ENCODE measurements around the gene PVALB.
A peak's percentile ranks its signal among the peaks of the same experiment; 100 is the strongest.
"Not testable (repeated sequence)": the region's sequence is repeated elsewhere in the genome, so short reads cannot be mapped to it uniquely, and the experiment has no call there.

The PVALB gene

DNA sequence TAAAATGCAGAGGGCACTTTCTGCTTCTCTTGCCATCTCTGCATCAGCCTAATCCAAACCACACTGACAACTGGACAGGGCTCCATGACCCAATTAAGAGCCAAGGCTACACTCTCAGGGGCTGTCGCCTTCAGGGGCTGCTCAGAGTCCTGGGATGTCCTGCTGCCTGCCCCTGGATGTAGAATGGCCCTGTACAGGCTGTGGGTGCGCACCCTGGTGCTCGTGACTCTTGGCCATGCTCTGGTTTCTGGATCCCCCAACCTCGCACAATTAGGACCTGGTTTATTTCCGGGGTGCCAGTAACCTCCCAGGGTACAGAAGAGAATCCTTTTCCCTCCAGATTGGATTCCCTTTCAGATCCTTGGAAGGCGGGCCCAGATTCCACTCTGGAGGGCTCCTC is 52.2 kb downstream of the PVALB start:
- no peak for DNase-seq (ENCODE audit: low read depth, low spot score)
- H3K4me3 ChIP-seq (ENCODE audit: low read length) = no peak overlapping the region

GRCh38 chr22:36764060-36764459 is 52.8 kb downstream of the PVALB start:
- DNase-seq (ENCODE audit: low read depth, low spot score) = no peak
- H3K4me3 ChIP-seq (ENCODE audit: low read length) = no peak overlapping the region

GRCh38 chr22:36763576-36763975 is 53.3 kb downstream of the PVALB start:
- H3K4me3 ChIP-seq (ENCODE audit: low read length) = no peak overlapping the region
- no peak for DNase-seq (ENCODE audit: low read depth, low spot score)

DNA sequence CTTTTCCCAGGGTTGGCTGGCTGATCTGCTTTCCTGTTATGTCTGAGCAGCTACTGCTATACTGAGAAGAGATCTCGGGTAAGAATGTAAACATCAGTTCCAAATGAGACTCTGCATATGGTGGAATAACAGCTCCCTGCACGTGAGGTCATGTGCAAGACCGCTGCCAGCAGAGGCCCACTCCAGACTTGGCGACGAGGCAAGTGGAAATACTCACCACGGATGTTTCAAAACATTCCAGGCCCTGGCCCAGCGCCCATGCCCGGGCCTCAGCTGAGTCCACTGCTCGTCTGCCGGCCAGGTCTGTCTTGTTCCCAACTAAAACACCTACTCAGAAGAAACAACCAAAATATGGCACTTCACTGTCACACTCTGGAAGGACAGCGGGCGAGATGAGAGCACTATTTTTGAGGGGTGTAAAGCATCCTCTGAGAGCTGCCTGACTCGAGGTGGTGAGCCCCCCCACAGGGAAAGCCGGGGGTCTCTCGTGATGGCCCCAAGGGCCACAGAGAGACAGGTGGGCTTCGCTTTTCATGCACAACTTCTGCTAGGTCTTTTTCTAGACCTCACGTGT is 54.1 kb downstream of the PVALB start:
- no peak for DNase-seq (ENCODE audit: low read depth, low spot score)
- H3K4me3 ChIP-seq (ENCODE audit: low read length) = no peak overlapping the region

DNA sequence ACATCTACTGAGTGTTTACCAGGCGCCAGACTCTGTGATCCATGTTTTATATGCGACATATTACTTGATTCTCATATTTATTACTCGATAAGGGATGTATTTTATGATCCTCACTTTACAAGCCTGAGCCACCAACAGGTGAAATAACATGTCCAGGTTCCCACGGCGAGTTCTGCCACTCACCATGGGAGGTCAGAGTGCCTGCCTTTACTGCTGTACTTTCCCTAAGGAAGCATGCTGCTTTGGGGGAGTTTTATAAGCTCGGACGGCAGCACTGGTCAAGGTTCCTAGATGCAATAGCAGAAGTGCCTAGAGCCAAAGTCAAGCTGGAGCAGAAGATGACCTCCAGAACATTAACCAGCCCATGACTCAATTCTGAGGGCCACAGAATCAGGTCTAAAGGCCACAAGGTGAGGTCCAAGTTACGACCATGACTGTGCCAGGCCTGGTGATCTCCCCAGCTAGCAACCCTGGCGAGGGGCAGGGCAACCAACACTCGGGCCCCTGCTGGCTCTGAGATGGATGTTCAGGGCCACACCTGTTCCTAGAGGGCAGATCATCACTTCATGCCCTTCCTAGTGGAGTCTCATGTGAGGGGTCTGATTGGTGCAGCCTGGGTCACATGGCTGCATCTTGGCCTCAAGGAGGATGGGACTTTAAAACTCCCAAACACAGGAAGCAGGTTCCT is 55.1 kb downstream of the PVALB start:
- no peak for DNase-seq (ENCODE audit: low read depth, low spot score)
- H3K4me3 ChIP-seq (ENCODE audit: low read length) = no peak overlapping the region

DNA sequence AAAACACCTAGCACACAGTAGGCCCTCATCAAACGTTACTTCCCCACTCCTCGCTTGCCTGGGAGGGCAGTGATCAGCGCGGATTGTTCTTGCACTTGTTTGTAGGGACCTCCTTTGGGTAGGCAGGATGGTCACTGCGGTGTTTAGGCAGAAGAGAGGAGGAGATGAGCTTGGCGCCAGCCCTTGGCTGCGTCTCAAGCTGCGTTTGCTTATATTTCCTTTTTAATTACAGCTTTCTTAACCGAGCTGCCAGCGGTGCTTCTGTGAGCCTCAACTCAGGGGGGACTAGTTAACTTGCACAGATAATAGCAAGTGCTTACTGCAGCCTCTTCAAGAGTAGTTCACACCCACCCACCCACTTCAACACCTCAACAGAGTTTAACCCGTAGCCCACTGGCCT is 56.0 kb downstream of the PVALB start:
- no peak overlapping the region for H3K4me3 ChIP-seq (ENCODE audit: low read length)
- DNase-seq (ENCODE audit: low read depth, low spot score) = no peak

DNA sequence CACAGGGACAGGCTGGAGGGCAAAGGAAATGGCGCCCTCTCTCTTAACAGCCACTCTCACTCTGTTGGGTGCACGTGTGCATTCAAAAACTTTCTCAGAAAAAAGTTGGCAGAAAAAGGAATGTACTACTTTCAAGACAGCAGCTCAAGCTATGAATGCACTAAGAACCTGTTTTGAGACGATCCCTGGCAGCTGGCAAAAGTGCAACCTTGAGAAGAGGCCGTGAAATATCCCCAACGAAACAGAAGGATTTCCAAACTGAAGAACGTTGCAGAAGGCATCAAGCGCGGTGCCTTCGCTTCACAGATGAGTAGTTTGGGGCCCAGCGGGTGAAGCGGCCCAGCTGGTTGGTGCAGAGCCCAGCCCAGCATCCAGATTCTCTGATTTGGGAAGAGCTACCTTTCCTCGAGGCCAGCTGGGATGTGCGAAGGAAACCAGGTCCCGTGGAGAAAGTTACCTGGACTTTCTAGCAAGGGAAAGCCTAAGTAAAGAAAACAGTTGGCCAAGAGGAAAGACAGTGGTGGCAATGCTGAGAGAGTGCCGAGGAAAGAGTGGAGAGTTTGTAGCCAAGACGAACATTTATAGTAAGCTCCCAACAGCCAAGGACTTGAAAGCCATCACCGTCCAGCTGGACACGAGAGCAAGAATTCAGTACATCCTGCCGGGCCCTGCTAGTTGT is 57.2 kb downstream of the PVALB start:
- H3K4me3 ChIP-seq (ENCODE audit: low read length) = no peak overlapping the region
- DNase-seq (ENCODE audit: low read depth, low spot score) = no peak

GRCh38 chr22:36758792-36759271 is 58.0 kb downstream of the PVALB start:
- H3K4me3 ChIP-seq (ENCODE audit: low read length) = no peak overlapping the region
- no peak for DNase-seq (ENCODE audit: low read depth, low spot score)

- peak; percentile 47 for DNase-seq (ENCODE audit: low read depth, low spot score)
- no peak overlapping the region for H3K4me3 ChIP-seq (ENCODE audit: low read length)
These were observed 59.1 kb downstream of the PVALB start for GRCh38 chr22:36757668-36758211.

DNA sequence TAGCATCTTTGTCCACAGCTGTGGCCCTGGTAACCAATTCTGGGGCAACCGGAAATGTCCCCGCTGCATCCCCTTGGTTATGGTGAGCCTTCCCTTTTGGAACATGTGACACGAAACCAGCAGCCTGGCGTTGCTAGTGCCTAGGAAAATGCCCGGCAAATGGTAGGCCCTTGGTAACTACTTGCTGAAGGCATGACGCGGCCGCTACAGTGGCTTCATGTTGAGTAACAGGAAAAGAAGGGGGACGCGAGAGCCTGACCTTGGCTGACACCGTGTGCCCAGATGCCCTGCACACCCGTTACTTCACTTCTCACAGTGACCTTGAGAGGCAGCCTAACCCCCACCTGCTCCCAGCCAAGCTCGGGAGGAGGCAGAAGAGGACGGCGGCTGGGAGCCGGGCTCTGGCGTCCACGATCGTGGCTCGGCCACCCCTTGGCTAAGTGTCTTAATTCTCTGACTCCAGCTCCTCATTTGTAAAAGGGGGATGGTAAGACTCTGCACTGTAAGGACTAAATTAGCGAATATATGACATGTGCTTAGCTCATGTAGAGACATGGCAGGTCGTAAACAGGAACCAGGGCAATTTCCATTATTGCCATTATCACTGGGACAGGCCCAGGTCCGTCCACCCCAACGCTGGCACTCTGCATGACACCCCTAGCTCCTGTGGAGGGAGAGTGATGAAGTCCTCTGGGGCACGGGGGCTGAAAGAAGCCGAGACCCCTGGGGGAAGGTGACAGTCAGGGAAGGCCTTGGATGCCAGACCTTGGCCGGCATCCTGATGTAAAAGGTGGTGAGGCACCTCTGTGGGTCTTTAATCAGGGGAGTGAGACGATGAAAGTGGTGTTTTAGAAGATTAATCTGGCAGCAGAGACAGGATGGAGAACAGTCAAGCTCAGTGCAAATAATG is 59.8 kb downstream of the PVALB start:
- no peak for DNase-seq (ENCODE audit: low read depth, low spot score)
- H3K4me3 ChIP-seq (ENCODE audit: low read length) = no peak overlapping the region

GRCh38 chr22:36756031-36756430 is 60.8 kb downstream of the PVALB start:
- no peak overlapping the region for H3K4me3 ChIP-seq (ENCODE audit: low read length)
- DNase-seq (ENCODE audit: low read depth, low spot score) = no peak

- no peak overlapping the region for H3K4me3 ChIP-seq (ENCODE audit: low read length)
- no peak for DNase-seq (ENCODE audit: low read depth, low spot score)
These were observed 61.5 kb downstream of the PVALB start for GRCh38 chr22:36755316-36755715.

GRCh38 chr22:36754881-36755280 is 62.0 kb downstream of the PVALB start:
- DNase-seq (ENCODE audit: low read depth, low spot score) = not testable (repeated sequence)

GRCh38 chr22:36753916-36754315 is 62.9 kb downstream of the PVALB start:
- DNase-seq (ENCODE audit: low read depth, low spot score) = no peak

More at GRCh38 chr22:36754881-36755280, 62.0 kb downstream of the PVALB start:
- H3K4me3 ChIP-seq (ENCODE audit: low read length) = not testable (repeated sequence)

GRCh38 chr22:36753120-36753802 is 63.6 kb downstream of the PVALB start:
- DNase-seq (ENCODE audit: low read depth, low spot score) = no peak
- H3K4me3 ChIP-seq (ENCODE audit: low read length) = no peak overlapping the region

More at GRCh38 chr22:36753916-36754315, 62.9 kb downstream of the PVALB start:
- no peak overlapping the region for H3K4me3 ChIP-seq (ENCODE audit: low read length)

All from Jurkat, Clone E6-1 (cell line).